Measurements from ENCODE around the gene MAGED4.
"Not testable (repeated sequence)": the region's sequence is repeated elsewhere in the genome, so short reads cannot be mapped to it uniquely, and the experiment has no call there.

The MAGED4 gene, protein sequence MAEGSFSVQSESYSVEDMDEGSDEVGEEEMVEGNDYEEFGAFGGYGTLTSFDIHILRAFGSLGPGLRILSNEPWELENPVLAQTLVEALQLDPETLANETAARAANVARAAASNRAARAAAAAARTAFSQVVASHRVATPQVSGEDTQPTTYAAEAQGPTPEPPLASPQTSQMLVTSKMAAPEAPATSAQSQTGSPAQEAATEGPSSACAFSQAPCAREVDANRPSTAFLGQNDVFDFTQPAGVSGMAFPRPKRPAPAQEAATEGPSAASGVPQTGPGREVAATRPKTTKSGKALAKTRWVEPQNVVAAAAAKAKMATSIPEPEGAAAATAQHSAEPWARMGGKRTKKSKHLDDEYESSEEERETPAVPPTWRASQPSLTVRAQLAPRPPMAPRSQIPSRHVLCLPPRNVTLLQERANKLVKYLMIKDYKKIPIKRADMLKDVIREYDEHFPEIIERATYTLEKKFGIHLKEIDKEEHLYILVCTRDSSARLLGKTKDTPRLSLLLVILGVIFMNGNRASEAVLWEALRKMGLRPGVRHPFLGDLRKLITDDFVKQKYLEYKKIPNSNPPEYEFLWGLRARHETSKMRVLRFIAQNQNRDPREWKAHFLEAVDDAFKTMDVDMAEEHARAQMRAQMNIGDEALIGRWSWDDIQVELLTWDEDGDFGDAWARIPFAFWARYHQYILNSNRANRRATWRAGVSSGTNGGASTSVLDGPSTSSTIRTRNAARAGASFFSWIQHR

DNA sequence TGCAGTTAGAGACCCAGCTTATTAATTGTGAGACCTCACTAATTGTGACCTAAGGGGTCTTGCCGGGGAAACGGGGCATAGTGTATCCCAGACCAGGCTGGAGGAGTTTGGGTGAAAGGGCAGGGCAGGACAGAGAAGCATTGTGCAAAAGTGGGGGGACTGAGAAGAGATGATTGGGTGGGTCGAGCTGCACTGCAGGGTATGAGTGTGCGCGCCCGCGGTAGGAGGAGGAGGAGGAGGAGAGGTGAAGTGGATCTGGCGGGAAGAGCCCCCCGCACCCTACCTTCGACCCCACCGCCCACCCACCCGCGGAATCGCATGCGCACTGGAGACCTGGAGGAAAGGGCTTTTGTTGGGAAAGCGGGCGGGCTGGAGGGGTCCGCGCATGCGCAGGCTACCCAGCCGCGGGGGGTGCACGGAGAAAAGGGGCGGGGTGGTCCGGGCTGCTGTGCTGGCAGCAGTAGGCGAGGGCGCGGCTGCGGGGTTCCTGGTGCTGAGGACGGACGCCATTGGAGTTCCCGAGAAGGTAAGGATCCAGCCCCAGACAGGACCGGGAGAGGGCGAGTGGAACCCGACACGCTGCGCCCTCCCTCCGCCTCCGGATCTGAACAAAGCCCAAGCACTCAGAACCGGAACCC lies at the start of gene MAGED4:
Gene MAGED4, plus strand, starts transcription at position 449 of the 638 bp plus-strand sequence. CDS start 1,035 bp downstream, outside the sequence.
- not testable (repeated sequence) for DNase-seq

DNA sequence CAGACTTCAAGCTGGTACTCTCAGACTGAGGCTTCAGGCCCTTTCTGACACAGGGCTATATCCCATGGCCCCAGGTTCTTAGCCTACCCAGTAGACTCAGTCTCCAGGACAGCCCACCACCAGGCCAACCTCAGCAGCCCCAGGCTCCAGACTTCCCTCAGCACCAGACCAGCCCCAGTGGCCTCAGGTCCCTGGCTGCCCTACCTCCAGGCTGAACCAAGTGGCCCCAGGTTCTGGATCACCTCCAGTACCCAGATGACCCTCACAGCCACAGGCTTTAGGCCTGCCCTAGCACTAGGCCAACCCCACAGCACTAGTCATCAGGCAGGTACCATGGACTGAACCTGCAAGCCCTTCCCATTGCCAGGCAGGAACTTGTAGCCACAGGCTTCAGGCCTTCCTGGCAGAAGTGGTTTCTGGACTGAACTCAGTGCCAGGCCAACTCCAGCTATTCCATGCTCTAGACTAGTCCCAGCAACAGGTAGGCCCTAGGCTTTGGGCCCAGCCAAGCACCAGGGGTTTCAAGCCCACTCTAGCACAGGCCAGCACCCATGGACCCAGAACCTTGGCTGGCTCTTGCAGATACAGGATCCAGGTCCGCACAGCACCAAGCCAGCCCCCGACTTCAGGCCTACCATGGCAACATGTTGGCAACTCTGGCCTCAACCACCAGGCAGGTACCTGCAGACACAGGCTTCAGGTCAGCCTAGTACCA lies 45.7 kb upstream of the MAGED4 start:
- no peak for DNase-seq

DNA sequence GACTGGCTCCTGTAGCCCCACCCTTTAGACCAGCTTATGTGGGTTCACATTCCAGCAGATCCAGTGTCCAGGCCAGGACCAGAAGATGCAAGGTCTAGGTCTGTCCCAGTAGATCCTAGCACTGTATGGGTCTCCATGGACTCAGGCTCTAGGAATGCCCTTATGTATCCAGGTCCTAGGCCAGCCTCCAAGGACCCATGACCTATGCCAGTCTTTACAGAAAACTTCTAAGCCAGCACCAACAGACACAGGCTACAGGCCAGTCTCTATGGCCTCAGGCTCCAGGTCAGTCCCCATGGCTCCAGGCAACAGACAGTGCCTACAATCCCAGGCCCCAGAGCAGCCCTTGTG lies 45.2 kb upstream of the MAGED4 start:
- no peak for DNase-seq

DNA sequence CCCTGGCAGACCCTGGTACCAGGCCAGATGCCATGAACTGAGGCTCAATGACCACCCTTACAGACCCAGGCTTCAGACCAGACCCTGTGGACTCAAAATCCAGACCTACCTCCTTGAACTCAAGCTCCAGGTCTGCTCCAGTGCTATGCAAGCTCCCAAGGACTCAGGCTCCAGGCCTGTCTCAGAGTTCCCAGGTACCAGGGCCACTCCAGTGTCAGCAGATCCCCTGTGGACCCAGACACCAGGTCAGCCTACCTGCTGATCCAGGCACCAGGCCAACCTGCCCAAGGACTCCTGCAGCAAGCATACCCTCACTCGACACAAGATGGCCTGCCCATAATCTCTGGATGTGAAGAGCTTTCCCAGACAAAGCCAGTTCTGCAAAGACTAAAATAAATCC lies 44.7 kb upstream of the MAGED4 start:
- no peak for DNase-seq

DNA sequence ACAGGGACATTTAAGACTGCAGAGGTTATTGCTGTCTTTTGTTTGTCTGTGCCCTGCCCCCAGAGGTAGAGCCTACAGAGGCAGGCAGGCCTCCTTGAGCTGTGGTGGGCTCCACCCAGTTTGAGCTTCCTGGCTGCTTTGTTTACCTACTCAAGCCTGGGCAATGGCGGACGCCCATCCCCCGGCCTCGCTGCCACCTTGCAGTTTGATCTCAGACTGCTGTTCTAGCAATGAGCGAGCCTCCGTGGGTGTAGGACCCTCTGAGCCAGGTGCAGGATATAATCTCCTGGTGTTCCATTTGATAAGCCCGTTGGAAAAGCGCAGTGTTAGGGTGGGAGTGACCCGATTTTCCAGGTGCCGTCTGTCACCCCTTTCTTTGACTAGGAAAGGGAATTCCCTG lies 34.0 kb upstream of the MAGED4 start:
- DNase-seq = not testable (repeated sequence)

DNA sequence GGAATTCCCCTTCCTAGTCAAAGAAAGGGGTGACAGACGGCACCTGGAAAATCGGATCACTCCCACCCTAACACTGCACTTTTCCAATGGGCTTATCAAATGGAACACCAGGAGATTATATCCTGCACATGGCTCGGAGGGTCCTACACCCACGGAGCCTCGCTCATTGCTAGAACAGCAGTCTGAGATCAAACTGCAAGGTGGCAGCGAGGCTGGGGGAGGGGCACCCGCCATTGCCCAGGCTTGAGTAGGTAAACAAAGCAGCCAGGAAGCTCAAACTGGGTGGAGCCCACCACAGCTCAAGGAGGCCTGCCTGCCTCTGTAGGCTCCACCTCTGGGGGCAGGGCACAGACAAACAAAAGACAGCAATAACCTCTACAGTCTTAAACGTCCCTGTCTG lies 24.5 kb upstream of the MAGED4 start:
- DNase-seq = not testable (repeated sequence)

DNA sequence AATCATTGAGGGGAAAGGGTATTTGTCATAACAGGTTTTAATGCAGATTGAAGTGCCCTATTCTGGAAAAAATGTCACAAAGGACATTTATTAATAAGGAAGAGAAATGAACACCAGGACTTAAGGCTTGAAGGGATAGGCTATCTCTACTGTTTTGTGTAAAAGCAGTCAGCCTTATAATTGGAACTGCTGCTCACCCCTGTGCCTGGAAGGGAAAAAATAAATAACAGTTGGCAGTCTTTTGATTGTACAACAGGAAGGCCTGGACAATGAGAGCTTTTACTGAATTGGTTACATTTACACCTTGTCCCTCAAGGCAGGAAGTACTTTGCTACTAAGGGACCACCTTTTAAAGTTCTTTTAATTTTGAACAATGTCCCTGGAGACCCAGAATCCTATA lies 17.8 kb upstream of the MAGED4 start:
- no peak for DNase-seq

DNA sequence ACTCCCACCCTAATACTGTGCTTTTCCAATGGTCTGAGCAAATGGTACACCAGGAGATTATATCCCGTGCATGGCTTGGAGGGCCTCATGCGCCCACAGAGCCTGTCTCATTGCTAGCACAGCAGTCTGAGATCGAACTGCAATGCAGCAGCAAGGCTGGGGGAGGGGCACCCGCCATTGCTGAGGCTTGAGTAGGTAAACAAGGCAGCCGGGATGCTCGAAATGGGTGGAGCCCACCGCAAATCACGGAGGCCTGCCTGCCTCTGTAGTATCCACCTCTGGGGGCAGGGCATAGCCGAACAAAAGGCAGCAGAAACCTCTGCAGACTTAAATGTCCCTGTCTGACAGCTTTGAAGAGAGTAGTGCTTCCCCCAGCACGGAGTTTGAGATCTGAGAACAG lies 13.6 kb upstream of the MAGED4 start:
- DNase-seq = not testable (repeated sequence)

DNA sequence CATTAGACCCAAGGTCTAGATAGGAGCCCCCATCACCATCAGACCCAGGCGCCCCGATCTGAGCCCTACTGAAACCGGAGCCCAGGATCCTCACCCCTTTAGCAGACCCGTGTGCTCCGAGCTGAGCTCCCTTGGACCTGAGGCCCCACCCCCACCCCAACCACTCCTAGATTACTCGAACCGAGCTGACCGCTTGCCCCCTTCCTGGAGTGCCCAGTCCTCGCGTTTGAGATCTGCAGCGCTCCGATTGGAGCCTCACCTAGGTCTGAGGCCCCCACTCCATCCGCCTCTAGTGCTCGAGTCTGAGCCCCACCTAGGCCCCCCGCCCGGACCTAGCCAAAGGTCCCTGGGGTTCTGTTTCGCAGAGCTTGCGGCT lies 378 bp downstream of the MAGED4 start:
- not testable (repeated sequence) for DNase-seq

DNA sequence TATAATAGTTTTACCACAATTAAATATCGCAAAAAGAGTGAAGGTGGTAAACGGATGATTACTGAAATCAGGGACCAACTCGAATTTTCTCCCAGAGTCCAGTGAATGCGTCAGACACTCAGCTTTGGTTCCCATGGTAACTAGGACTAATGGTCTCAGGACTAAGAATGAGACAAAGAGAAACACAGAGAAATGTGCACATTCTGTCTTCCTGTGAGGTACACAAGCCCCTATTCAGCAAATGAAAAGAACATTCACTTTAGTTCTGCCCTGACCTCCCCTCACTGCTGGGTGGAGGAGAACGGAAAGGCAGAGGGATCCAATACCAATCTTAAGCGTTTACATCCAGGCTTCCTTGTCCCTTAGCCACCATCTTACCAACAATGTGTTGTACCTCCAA lies 26.7 kb downstream of the MAGED4 start:
- DNase-seq = not testable (repeated sequence)

DNA sequence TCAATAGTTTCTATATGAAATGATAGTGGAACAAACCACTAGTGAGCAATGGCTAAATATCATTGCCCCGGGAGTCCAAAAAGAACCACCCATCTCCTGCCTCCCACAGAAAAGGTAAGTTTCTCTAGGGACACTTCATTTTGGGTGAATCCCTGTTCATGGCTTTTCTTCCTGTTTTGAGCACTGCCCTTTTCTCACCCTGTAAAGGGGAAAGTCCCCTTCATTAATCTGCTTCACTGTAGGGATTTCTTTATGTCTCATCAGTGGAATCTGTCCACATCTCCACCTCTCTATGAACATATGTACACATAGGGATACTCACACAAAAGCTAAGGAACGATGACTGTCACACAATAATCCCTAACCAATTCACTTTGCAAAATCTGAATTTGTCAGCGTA lies 28.6 kb downstream of the MAGED4 start:
- DNase-seq = no peak

DNA sequence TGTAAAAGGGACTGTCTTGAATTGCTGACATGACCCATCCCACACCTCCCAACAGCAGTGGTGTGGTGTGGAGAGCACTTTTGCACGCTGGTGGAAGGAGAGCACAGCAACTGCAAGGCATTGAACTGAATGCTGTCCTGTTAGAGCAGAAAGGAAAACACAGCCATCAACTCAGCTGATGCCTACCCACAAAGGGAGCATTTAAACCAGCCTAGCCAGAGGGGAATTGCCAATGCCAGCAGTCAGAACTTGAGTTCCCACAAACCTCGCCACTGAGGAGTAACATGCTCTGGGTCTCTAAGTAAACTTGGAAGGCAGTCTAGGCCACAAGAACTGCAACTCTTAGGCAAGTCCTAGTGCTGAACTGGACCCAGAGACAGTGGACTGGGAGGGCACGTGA lies 31.9 kb downstream of the MAGED4 start:
- no peak for DNase-seq

DNA sequence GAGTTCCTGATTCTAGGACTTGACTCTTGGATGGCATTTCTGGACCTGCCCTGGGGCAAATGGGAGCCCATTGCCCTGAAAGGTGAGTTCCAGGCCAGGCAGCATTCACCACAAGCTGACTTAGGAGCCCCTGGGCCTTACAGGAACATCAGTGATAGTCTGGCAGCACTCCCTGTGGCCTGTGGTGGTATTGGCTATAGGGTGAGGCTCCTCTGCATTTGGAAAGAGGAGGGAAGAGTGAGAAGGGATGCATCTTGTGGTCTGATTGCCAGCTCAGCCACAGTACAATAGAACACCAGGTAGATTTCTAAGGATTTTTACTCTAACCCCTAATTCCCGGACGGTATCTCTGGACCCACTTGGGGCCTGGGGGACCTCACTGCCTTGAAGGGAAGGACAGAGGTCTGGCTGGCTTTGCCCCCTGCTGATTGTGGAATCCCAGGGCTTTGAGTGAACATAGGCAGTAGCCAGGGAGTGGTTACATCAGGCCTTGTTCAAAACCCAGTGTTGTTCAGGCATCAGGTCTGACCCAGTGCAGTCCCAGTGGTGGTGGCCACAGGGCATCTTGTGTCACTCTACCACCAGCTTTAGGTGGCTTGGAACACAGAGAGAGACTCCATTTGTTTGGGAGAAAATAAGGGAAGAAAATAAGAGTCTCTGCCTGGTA lies 32.9 kb downstream of the MAGED4 start:
- DNase-seq = peak; percentile 2

DNA sequence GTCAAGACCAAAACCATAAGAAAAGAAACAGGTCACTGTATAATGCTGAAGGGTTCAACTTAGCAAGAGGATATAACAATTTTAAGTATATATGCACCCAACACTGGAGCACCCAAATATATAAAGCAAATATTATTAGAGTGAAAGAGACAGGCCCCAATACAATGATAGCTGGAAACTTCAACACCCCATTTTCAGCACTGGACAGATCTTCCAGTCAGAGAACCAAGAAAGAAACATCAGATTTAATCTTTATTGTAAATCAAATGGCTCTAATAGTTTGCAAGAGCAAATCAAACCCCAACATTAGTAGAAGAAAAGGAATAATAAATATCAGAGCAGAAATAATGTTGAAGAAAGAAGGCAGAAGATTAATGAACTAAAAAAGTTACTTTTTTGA lies 36.2 kb downstream of the MAGED4 start:
- no peak for DNase-seq

Measured in hematopoietic multipotent progenitor cell treated with erythropoietin and hydrocortisone succinate and interleukin-3 and kit ligand, for 6 days (in vitro differentiated cells).